GOT3 (cell line): Measurements from ENCODE around the gene NOL4L.

Source experiments
- DNase-seq: peaks from one replicate; lab custom pipeline; 2025; ENCODE audit warnings: mixed read lengths; lab: John Stamatoyannopoulos, UW

Gene NOL4L

DNA sequence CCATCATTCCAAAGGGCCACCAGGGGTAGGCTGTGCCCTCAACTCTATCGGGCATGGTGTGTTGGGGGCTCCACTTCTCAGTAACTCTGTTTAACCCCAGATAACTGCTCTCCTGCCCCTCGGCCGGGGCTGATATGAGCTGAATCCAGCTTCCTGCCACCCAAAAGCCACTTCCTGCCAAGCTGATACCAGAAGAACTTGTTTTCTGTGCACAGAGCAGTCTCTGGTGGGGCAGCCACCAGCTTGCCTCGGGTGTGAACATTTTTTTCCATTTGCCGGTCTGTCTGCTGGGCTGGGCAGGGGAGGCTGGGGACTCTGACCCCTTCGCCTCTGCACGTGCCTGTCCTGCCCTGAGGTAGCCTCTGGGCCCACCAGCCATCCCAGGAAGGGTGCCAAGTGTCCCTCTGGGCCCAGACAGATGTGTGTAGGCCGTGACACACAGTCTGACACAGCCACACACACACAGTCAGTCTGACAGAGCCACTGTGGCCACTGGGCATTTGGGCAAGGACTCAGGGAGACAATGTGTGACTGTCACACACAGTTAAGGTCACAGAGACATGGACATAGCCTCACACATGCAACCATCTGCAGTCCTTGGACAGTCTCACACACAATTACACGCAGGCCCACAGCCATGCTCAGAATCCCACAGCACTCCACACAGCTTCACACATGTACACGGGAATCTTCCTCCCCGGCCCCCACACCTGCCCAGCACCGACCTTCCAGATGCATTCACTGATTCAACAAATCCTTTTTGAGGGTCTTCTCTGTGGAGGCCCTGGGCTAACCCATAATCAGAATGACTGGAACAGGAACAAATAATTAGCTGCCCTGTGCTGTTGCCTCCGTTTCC lies 45.1 kb downstream of the NOL4L start:
- DNase-seq, result no peak

- DNase-seq, result no peak
These were observed 45.9 kb downstream of the NOL4L start for GRCh38 chr20:32539026-32539816.

DNA sequence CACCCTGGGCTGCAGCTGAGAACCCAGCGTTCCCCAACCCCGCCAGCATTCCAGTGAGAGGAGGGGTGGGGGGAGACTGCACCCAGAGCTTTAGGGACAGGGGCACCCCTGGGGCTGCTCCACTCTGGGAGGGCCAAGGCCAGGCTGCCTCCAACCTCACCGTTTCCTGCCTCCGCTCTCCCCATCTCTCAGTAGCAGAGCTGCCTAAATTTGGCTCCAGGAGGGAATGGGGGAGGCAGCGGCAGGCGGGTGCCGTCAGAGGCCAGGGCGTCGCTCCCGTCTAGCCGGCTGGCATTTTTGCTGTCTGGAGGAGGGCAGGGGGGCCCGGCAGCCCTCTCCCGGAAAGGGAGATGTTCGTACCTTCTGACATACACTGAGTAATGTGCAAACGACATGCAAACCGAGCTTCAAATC lies 46.6 kb downstream of the NOL4L start:
- DNase-seq, result no peak

- no peak for DNase-seq
These were observed 47.2 kb downstream of the NOL4L start for GRCh38 chr20:32537657-32538525.

DNA sequence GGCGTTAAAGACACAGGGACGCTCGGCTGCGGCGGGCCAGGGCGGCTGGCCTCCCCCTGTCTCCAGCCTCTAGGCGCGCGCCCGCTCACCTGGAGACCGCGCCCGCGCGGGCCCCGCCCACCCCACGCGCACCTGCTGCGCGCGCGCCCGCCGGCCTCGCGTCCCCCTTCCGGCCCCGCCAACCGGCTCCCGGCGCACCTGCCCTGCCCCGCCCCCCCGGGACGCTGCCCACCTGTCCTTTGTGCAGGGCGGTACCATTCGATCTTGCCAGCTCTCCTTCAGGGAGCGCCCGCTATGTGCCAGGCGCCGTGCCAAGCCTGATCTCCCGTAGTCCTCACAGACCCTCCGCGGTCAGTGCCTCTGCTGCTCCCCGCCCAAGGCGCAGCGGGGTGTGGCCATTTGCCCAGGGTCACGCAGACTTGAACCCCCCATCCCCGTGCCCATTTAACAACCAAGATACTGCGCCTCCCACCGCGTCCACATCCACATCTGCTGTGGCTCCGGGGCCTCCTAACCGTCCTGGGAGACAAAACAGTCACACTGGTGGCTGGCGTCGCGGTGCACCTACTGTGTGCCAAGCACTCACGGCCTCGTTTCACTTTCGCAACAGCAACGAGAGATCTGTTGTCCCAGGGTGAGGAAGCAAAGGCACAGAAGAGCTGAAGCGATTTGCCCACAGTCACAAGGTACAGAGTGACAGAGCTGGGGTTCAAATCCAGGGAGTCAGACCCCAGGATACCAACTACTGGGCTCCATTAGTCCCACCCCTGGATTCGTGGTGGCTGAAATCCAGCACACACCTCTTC lies 48.1 kb downstream of the NOL4L start:
- DNase-seq, result no peak

- no peak for DNase-seq
These were observed 48.9 kb downstream of the NOL4L start for GRCh38 chr20:32535953-32536823.

- DNase-seq, result no peak
These were observed 49.7 kb downstream of the NOL4L start for GRCh38 chr20:32535316-32535952.

DNA sequence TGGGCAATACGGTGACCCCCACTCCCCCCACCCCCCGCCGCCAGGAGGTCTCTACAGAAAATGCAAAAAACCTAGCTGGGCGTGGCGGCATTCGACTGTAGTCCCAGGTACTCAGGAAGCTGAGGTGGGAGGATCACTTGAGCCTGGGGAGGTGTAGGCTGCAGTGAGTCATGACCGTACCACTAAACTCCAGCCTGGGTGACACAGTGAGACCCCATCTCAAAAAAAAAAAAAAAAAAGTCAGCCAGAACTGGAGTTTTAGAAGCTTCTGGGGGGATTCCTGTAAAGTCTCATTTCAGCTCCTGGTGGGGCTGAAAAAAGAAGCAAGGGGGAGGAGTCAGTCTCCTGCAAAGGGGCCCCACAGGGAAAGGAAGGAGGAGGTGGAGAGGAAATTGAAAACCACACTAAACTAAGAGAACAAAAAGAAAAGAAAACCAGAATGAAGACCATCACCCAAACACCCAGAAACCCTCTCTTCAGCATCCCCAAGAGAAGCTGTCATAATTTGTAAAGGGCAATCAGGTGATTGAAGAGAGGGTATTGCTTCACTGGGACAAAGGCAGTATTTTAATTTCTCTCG lies 50.4 kb downstream of the NOL4L start:
- DNase-seq, result no peak

DNA sequence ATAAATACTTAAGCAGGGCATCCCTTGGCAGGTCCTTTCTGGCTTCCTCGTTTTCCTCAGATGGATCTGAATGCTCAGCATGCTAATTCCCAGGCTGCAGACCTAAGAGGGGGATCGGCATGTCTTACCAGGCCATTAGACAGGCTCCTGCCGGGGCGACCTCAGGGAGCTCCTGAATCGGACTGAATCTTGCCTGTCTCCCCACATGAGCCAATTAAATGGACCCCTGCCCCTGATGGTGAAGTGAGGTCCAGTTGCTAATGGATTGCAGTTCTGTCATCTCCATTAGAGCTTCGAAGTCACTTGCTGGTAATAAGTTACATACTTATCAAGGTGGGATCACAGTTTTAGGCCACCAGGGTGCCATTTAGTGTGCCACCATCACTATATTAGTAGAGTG lies 51.4 kb downstream of the NOL4L start:
- no peak for DNase-seq

- no peak for DNase-seq
These were observed 52.9 kb downstream of the NOL4L start for GRCh38 chr20:32532246-32532645.

GRCh38 chr20:32528905-32529670 lies 56.0 kb downstream of the NOL4L start:
- no peak for DNase-seq

DNA sequence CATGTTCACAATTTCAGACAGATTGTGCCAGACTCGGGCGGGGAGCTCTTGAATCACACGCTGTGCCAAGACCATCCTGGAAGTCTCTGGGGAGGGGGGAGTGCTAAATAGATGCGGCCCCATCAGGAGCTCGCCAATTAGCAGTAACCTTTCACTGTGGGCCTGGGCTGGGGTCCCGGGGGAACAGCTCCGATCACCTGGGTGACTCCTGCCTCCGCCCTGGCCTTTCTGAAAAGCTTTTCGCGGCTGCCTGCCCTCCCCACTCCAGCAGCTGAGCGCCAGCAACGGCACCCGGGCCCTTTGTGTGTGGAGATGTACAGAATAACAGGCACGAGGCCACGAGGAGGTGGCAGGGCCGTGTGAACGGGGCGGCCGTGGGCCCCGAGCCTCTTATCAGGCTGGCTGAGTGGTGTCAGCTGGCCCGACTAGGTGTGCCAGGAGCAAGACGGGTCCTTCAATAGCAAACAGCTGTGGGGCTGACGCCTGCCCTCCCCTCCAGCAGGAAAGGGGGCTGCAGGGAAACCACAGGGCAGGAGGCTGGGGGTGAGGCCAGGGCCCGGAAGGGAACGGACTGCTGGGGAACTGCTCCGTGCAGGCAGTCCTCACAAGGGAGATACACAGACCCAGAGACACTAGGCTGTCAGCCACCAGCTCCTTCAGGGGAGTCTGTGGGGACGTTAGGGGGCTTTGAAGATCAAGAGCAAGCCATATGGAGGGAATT lies 56.8 kb downstream of the NOL4L start:
- no peak for DNase-seq

DNA sequence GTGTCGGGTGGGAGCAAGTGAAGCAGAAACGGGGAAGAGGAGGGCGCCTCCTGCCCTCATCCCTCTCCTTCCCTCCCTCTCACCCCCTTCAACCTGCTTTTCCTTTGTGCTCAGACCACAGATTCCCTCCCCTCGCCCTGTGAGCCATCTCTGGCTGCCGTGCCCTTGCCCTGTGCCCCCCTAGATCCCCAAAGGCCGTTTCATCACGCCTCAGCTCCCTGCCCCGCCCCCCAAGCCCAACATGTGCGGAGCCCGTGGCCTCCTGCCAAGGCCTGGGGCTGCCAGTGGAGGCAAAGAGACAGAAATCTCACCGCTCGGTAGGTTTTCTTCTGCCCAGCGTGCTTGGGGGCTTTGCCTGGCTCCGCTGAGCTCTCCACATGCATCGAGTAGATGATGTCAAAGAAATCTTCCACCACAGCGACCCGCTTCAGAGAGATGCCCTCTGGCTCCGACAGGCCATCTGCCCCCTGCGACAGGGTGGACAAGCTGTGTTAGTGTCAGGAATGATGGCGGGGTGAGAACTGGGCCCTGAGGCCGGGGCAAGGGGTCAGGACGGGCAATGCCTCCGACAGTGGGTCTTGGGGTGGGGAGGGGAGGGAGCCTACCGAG lies 57.6 kb downstream of the NOL4L start:
- no peak for DNase-seq

DNA sequence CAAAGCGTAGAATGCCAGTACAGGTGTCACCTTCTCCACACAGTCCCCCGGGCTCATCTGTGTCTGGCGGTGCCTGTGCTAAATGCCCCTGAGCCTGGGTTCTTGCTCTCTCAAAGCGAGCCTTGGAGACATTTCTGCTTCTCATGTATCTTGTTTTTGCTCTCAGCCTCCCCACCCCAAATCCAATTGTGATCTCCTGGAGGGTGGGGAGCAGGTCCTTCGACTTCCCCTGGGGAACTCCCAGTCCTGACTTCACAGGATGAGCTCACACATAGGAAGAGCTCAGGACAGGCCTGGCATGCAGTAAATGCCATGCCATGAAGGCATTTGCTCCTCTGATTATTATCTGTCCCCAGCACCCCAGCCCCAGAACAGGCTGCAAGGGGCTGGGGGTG lies 58.1 kb downstream of the NOL4L start:
- no peak for DNase-seq

GRCh38 chr20:32526541-32526940 lies 58.6 kb downstream of the NOL4L start:
- DNase-seq, result no peak

DNA sequence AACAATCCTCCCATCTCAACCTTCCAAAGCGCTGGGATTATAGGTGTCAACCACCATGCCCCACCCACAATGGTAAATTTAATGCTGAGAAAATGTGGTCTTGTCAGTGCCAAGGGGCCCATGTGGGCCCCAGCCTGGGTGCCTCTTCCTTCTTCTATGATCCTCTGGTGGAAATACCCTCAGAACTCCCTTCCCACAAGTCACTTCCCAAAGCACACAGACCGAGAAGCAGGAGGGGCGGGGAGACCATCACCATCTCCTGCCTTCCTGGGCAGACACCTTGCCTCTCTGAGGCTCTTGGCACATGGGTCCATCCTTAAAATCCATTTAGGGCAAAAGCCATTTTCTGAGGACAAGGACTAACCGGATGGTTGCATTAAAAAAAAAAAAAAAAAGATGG lies 59.0 kb downstream of the NOL4L start:
- no peak for DNase-seq

DNA sequence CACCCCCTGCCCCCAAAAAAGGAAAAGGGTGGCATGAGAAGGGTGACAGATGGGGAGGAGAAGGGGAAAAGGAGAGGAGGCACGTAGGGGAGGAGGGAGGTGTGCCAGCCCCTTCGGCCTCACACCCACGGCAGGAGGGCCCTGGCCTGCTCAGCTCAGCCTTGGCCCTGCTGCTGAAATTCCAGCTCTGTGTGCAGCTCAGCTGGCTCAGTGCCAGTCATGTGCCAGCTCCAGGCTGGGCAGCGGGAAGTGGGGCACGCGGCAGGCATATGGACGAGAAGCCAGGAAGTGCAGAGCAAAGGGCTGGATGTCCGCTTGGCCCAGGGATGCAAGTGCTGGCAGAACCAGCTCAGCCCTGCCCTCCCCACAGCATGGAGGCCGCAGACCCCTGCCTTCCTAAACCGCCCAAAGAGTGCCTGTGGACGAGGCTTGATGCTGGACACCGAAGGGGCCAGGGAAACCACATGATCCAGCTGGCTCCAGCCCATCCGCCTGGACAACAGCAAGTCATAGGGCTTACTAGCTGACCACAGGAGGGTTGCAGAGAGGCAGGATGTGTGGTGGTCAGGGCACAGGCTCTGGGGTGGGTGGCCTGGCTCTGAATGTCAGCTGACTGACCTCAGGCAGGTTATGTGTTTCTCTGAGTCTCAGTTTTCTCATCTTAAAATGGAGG lies 60.2 kb downstream of the NOL4L start:
- DNase-seq, result no peak
